GM19328 (cell line): Measurements from ENCODE around the gene AP4S1.

Source experiments
- ATAC-seq: cut with Tn5 transposase; IDR thresholded peaks from one replicate; pipeline ENCODE4 v1.9.1; 2021; ENCODE audit warnings: mild to moderate bottlenecking, moderate library complexity; ENCODE audit not compliant: unreplicated experiment

The AP4S1 gene

DNA sequence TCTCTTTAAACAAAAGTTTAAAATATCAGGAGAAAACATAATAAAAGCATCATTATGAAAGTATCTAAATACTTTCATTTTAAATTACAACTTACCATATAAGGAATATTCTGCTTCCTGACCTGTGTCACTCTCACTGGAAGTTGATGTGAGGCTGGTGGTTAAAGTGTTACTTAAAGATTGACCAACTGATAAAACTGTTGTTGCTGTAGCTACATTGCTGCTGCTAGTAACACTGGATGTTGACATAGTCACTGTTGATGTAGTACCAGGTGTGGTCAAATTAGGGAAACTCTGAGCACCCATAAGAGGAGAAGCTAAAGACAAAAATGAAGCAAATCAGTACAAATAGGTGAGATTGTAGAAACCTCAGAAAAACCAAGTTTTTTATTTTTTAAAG is 102.2 kb downstream of the AP4S1 start:
- no peak for ATAC-seq

DNA sequence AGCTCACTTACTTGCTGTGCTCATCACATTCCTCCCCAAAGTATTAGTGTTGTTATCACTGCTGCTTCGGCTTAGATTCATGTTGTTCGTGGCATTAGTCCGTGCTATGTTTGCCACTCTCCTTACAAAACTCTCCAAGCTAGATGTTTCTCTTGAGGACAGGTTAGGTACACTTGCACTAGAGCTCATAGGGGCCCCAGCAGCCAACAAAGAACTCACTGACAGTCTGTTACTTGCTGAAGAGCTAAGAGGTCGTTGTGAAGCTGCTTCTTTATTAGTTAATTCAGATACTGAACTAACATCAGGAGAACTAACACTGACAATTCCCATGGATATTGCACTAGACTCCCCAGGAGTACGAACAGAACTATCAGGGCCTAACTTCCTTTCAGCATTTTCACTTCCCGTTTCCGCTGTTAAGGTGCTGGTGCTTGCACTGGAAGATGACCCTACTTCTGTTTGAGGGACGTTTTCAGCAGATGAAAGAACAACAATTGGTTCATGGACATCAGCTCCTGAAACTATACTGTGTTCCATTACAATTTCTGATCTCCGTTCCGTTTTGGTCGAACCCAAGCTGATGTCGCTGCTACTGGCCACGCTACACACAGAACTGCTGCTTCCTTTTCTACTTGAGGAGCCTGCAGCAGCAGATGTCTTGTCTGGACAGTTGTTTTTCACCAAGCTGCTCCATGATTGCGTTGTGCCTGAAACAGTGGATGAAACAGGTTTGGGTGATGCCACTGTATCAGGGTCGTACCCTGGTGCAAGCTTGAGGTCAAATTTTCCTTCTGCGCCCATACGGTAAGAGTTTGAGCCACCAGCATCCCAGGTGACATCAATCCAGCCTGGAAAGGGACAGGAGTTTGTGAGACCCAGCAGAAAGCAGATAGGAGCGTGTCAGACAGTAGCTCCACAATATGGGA is 103.4 kb downstream of the AP4S1 start:
- ATAC-seq: no peak

DNA sequence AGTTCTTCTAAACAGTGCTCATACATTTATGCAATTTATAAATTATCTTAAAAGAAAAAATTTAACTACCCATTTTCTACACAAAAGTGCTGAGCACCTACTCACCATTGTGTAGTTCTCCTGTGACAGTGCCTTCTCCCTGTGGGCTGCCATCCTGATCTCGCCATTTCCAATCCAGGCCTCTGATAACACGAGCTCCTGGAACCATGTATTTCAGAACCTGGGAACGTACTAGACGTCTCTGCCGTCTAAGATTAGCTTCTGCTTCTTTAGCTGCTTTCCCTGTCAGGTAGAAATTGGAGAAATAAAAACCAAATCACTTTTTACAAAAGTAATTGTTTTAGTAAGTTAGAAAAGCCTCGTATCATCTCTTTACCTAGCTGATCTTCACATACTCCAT is 107.7 kb downstream of the AP4S1 start:
- no peak for ATAC-seq

DNA sequence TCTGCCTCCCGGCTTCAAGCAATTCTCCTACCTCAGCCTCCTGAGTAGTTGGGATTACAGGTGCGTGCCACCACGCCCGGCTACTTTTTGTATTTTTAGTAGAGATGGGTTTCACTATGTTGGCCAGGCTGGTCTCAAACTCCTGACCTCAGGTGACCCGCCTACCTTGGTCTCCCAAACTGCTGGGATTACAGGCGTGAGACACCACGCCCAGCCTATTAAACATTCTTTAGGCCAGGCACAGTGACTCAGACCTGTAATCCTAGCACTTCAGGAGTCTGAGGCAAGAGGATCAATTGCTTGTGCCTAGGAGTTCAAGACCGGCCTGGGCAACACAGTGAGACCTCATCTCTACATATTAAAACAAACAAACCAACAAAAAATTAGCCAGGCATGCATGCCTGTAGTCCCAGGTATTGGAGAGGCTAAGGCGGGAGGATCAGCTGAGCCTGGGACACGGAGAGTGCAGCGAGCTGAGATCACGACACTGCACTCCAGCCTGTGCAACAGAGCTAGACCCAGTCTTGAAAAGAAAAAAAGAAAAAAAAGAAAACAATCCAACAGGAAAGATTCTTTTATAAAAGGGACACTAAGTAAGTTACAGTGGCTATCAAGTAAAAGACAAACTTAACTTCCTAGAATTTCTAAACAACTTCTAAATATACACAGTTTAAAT is 111.9 kb downstream of the AP4S1 start:
- ATAC-seq: no peak

DNA sequence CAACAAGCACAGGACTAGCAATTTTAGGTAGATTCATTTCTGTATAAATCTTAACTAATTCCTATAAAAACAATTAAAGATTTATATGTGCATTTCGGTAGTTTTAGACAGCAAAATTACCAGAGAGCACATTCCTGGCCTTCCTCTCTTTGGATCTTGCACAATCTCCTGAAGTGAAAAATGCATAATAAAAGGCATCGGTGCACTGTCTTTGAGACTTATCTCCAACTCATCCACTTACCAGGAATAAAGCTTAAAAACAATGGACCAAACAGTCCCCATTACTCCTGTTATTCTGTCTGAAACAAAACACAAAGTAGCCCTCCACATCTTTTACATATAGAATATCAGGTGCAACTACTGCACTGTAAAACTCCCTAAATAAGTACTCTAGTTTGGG is 112.9 kb downstream of the AP4S1 start:
- ATAC-seq: no peak

DNA sequence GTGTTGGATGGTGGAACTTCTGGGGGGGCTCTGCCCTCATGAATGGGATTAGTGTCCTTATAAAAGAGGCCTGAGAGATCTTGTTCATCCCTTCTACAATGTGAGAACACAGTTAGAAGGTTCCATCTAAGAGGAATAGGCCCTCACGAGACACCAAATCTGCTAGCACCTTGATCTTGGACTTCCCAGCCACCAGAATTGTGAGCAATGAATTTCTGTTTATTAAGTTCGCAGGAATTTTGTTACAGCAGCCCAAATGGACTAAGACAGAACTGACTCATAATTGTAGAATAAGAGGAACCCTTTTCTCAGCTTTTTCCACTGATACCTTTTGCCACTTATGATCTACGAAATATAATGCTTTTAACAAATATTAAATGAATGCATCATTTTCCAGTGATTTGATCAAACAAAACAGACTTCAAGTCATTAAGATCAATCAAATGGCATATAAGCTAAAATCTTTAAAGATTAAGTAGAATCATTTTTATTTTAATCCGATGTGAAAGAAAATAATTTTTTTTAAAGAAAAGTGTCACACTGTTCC is 113.9 kb downstream of the AP4S1 start:
- ATAC-seq: no peak

DNA sequence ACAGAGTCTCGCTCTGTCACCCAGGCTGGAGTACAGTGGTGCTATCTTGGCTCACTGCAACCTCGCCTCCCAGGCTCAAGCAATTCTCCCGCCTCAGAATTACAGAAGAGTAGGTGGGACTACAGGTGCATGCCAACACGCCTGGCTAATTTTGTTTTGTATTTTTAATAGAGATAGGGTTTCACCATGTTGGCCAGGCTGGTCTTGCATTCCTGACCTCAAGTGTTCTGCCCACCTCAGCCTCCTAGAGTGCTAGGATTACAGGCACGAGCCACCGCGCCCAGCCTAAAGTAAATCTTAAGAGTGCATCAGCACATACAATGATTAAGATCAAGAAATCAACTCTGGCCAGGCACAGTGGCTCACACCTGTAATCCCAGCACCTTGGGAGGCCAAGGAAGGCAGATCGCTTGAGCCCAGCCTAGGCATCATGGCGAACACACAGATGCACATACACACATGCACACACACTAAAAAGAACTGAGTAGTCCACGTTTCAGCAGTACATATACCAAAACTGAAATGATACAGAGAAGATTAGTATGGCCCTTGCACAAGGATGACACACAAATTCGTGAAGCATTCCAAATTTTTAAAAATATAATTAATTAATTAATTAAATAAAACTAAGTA is 117.1 kb downstream of the AP4S1 start:
- ATAC-seq: no peak
